K562 (cell line): ENCODE data around the gene EPHA10. TPM values are rescaled to one million over a fixed set of nuclear protein-coding genes. Genes with fewer than 3 reads are reported as not detected.

Source experiments
- ATAC-seq: fragments of 200-7000 bp; cut with Tn5 transposase; 3 replicates; pipeline ENCODE4 v1.9.1; 2020; ENCODE audit warnings: moderate library complexity
- BruUV-seq: library from RNA; stranded (reverse); fragments of 400-500 nt; replicated peaks from 2 replicates; lab custom pipeline; 2021; lab: Mats Ljungman, UMichigan
- CTCF ChIA-PET: fragments of 300-600 bp; formaldehyde crosslinking; extraction: SDS; loops from one replicate; lab custom pipeline; 2021; ENCODE audit warnings: low intra/inter-chr PET ratio; lab: Yijun Ruan, JAX
- POLR2A ChIA-PET: fragments of 300-600, 350-650 bp; sonication (Branson Sonifier 250); formaldehyde crosslinking; extraction: SDS; loops from one replicate; lab custom pipeline; 2021; ENCODE audit warnings: antibody characterized with exemption, inconsistent platforms; lab: Yijun Ruan, JAX
- DNase-seq, 4 experiments: peaks; one replicate each; pipeline versions ENCODE4 v3.0.0 to v3.0.0-alpha.2; 2011 to 2018; ENCODE audit warnings: low spot score in 3 of 4, mixed read lengths in 3 of 4; ENCODE audit errors: extremely low read depth in 1 of 4
- FAIRE-seq: peaks from 2 replicates; lab custom pipeline; 2011; peaks lifted over from hg19 to GRCh38; lab: Jason Lieb, UNC
- H2AFZ ChIP-seq: 2 replicates; pipeline ENCODE4 v1.6.0; 2011; ENCODE audit warnings: low read depth, low read length, control low read depth, inconsistent platforms
- H3K27ac ChIP-seq: fragments of 200-600 bp; 3 replicates; pipeline ENCODE4 v1.8.0; 2011; ENCODE audit warnings: low read depth, mild to moderate bottlenecking, control low read depth, inconsistent platforms, low read length, moderate library complexity, mixed read lengths; ENCODE audit errors: extremely low read depth
- H3K27me3 ChIP-seq, 2 experiments: fragments of 300-600 bp in 1 of 2; 2 replicates in 1 of 2; 3 replicates in 1 of 2; pipeline versions ENCODE4 v1.6.0 to v1.8.0; 2011; ENCODE audit warnings: inconsistent platforms in 2 of 2, low read length in 2 of 2, mild to moderate bottlenecking in 1 of 2, mixed read lengths in 1 of 2, moderate library complexity in 1 of 2; ENCODE audit not compliant: control insufficient read depth in 2 of 2, insufficient read depth in 2 of 2
- H3K36me3 ChIP-seq: fragments of 300-600 bp; 3 replicates; pipeline ENCODE4 v1.8.0; 2011; ENCODE audit warnings: mild to moderate bottlenecking, low read length, inconsistent platforms; ENCODE audit not compliant: control insufficient read depth, insufficient read depth
- H3K4me1 ChIP-seq, 2 experiments: fragments of 200-600 bp in 1 of 2; replicated peaks in 1 of 2; 2 replicates in 1 of 2; 3 replicates in 1 of 2; pipeline versions ENCODE4 v1.5.1 to v1.8.0; 2011; ENCODE audit warnings: inconsistent platforms in 2 of 2, low read length in 2 of 2, mild to moderate bottlenecking in 1 of 2, mixed read lengths in 1 of 2, moderate library complexity in 1 of 2; ENCODE audit not compliant: control insufficient read depth in 2 of 2, insufficient read depth in 2 of 2
- H3K4me2 ChIP-seq: 2 replicates; pipeline ENCODE4 v1.6.1; 2011; ENCODE audit warnings: low read length, control low read depth, inconsistent platforms, mixed read lengths; ENCODE audit not compliant: insufficient read depth
- H3K4me3 ChIP-seq: fragments of 200-600 bp; sonication (generic), shearing (Covaris generic); 2 replicates; pipeline ENCODE4 v1.5.1; 2016; ENCODE audit warnings: control low read depth, inconsistent platforms
- H3K79me2 ChIP-seq: fragments of 200-600 bp; 3 replicates; pipeline ENCODE4 v1.8.0; 2011; ENCODE audit warnings: low read length, inconsistent platforms; ENCODE audit not compliant: control insufficient read depth, insufficient read depth
- H3K9ac ChIP-seq, 2 experiments: 2 replicates each; pipeline versions ENCODE4 v1.6.0 to v1.6.1; 2011; ENCODE audit warnings: low read depth in 2 of 2, low read length in 2 of 2, control low read depth in 1 of 2, inconsistent platforms in 1 of 2, mild to moderate bottlenecking in 1 of 2, mixed read lengths in 1 of 2; ENCODE audit not compliant: insufficient read depth in 1 of 2
- H3K9me1 ChIP-seq: one replicate; pipeline ENCODE4 v1.6.0; 2011; ENCODE audit warnings: inconsistent platforms, mild to moderate bottlenecking, low read length, moderate library complexity; ENCODE audit not compliant: control insufficient read depth, insufficient read depth
- H3K9me3 ChIP-seq: replicated peaks from 2 replicates; pipeline ENCODE4 v1.5.1; 2011; ENCODE audit warnings: low read depth, low read length, inconsistent platforms; ENCODE audit not compliant: control insufficient read depth, insufficient read depth
- H4K20me1 ChIP-seq: replicated peaks from 2 replicates; pipeline ENCODE4 v1.6.1; 2011; ENCODE audit warnings: low read length, inconsistent platforms, mixed read lengths; ENCODE audit not compliant: control insufficient read depth, insufficient read depth
- CTBP1 ChIP-seq: fragments of 450-650 bp; IDR thresholded peaks from 2 replicates; pipeline ENCODE4 v1.6.1; 2016; ENCODE audit warnings: borderline replicate concordance
- CUX1 ChIP-seq: fragments of 200-800 bp; sonication (Bioruptor generic); IDR thresholded peaks from 2 replicates; pipeline ENCODE4 v1.6.1; 2016; ENCODE audit warnings: missing genetic modification characterization, missing compliant biosample characterization
- ELK1 ChIP-seq: sonication (generic); formaldehyde crosslinking; IDR thresholded peaks from 2 replicates; pipeline ENCODE4 v1.8.1; 2022; ENCODE audit warnings: missing genetic modification reagents
- ID3 ChIP-seq, 2 experiments: fragments of 250-450 bp in 1 of 2; fragments of 450-650 bp in 1 of 2; sonication (Bioruptor Pico) in 1 of 2; IDR thresholded peaks; 2 replicates each; pipeline versions ENCODE4 v1.6.1 to v1.8.0; 2016 to 2021; ENCODE audit warnings: mild to moderate bottlenecking in 2 of 2, moderate library complexity in 2 of 2, missing compliant biosample characterization in 1 of 2, missing genetic modification characterization in 1 of 2
- ZNF431 ChIP-seq: sonication (generic); formaldehyde crosslinking; IDR thresholded peaks from 2 replicates; pipeline ENCODE4 v1.8.0; 2022; ENCODE audit warnings: mild to moderate bottlenecking, missing genetic modification reagents
- WGBS: fragments of 100-300 bp; shearing (Covaris generic); methylation state at CpG from one replicate; pipeline ENCODE4 v1.1.6; 2016; ENCODE audit warnings: low coverage, mixed read lengths; ENCODE audit not compliant: insufficient coverage; ENCODE audit errors: missing lambda C conversion rate; 5-methylcytosine and 5-hydroxymethylcytosine counted together
- in situ Hi-C: fragments of 300-500 bp; cut with MboI; formaldehyde crosslinking; loops from 4 replicates; pipeline ENCODE4 v1.15.0; 2018; ENCODE audit warnings: inconsistent platforms, mixed read lengths
- intact Hi-C: fragments of 100-400 bp; cut with micrococcal nuclease; formaldehyde crosslinking; loops from 2 replicates; pipeline ENCODE4 v1.14.2; 2022
- polyA plus RNA-seq, 8 experiments: library from polyadenylated mRNA; depleted of rRNA in 4 of 8; stranded (reverse) in 5 of 8; unstranded in 3 of 8; fragments of >200 nt; fragmentation: Nextera tagmentation in 2 of 8; fragmentation: Illumina TruSeq in 1 of 8; extraction: Ambion mirVana in 2 of 8; extraction: Trizol in 1 of 8; gene quantifications; 2 replicates each; pipeline versions ENCODE4 v1.2.1 to v1.2.3, GENCODE V29; 2011 to 2014; ENCODE audit warnings: inconsistent platforms in 1 of 8, missing spikeins in 1 of 8
- total RNA-seq, 7 experiments: library from RNA; depleted of rRNA in 6 of 7; stranded (reverse); fragments of >200 nt in 6 of 7; fragmentation: Illumina TruSeq in 2 of 7; extraction: Trizol in 2 of 7; gene quantifications; 2 replicates each; pipeline versions ENCODE4 v1.2.1 to v1.2.3, GENCODE V29; 2011 to 2021; ENCODE audit warnings: low replicate concordance in 1 of 7

The EPHA10 gene
- total and polyA plus RNA-seq, 9 of the 15 experiments (the other 6 are each of a cell fraction or from before 2014, with no cell fraction given), result 0.03 TPM; not detected in 8

GRCh38 chr1:37728416-37728815, 36.5 kb downstream of the EPHA10 start:
- Histone ChIP-seq H3K4me1 (peaks cover 6 to 7% of the 10 kb centered on the region in 2 experiments), H2AFZ (no peak overlapping the region), H3K9ac (no peak overlapping the region), H3K4me2 (no peak overlapping the region), H3K4me3 (no peak overlapping the region), H3K9me3 (no peaks in the 10 kb centered on the region), H3K27me3 (peaks cover 34 to 81% of the 10 kb centered on the region in 2 experiments), H3K27ac (no peak overlapping the region), H3K79me2 (no peaks in the 10 kb centered on the region), H3K36me3 (no peaks in the 10 kb centered on the region), H4K20me1 (no peaks in the 10 kb centered on the region; the same call in none of the 2 replicates), H3K9me1 (no peaks in the 10 kb centered on the region)
- BruUV-seq, result no TSS peak
- in situ Hi-C loops (no loop called here), intact Hi-C loops (no loop called here)
- no peak for FAIRE-seq
- no peak for ATAC-seq
- ChIA-PET POLR2A (interaction anchor here (0.6 to 1.3 kb wide), 4 partner anchors 17 to 227 kb away, joined by 3 to 4 read pairs (median 4); no protein-coding TSS in a partner anchor), CTCF (no interaction called here)
- WGBS, result 4% methylated on average over 4 of the region's 4 CpGs
- no peak for DNase-seq
- TF ChIP-seq CTBP1, result no peak
- no peak for TF ChIP-seq ZNF431 (CRISPR knock-in tag)
- no peak for TF ChIP-seq CUX1 (CRISPR knock-in tag)
- no peak for TF ChIP-seq ELK1 (CRISPR knock-in tag)
- no peak for TF ChIP-seq ID3 (CRISPR knock-in tag; IDR thresholded peaks at IDR 0.05)
- no peak for TF ChIP-seq ID3 (tag; IDR thresholded peaks at IDR 0.05)
